Measurements from ENCODE around the gene ANAPC5.
"Not testable (repeated sequence)": the region's sequence is repeated elsewhere in the genome, so short reads cannot be mapped to it uniquely, and the experiment has no call there.

DNA sequence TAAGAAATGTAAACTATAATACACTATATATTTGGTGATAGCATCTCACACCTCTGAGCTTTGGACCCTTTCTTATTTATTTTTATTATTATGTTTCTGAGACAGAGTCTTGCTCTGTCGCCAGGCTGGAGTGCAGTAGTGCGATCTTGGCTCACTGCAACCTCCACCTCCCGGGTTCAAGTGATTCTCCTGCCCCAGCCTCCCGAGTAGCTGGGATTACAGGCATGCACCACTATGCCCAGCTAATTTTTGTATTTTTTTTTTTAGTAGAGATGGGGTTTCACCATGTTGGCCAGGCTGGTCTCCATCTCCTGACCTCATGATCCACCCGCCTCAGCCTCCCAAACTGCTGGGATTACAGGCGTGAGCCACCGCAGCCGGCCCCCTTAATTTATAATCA lies 44.8 kb downstream of the ANAPC5 start:
- TF ChIP-seq, protein P1, sequence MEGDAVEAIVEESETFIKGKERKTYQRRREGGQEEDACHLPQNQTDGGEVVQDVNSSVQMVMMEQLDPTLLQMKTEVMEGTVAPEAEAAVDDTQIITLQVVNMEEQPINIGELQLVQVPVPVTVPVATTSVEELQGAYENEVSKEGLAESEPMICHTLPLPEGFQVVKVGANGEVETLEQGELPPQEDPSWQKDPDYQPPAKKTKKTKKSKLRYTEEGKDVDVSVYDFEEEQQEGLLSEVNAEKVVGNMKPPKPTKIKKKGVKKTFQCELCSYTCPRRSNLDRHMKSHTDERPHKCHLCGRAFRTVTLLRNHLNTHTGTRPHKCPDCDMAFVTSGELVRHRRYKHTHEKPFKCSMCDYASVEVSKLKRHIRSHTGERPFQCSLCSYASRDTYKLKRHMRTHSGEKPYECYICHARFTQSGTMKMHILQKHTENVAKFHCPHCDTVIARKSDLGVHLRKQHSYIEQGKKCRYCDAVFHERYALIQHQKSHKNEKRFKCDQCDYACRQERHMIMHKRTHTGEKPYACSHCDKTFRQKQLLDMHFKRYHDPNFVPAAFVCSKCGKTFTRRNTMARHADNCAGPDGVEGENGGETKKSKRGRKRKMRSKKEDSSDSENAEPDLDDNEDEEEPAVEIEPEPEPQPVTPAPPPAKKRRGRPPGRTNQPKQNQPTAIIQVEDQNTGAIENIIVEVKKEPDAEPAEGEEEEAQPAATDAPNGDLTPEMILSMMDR (IDR thresholded peaks at IDR 0.05) = not testable (repeated sequence)
- TF ChIP-seq POLR2A (IDR thresholded peaks at IDR 0.05) = not testable (repeated sequence)
